GM12878 (cell line): ENCODE measurements around the gene RGPD5. TPM values are rescaled to one million over a fixed set of nuclear protein-coding genes. Genes with fewer than 3 reads are reported as not detected.
"Not testable (repeated sequence)": the region's sequence is repeated elsewhere in the genome, so short reads cannot be mapped to it uniquely, and the experiment has no call there.

Source experiments
- ATAC-seq: fragments of 200-7000 bp; cut with Tn5 transposase; 3 replicates; pipeline ENCODE4 v1.9.1; 2020; ENCODE audit warnings: mild to moderate bottlenecking, moderate library complexity
- BruUV-seq: library from RNA; stranded (reverse); fragments of 400-500 nt; replicated peaks from 2 replicates; lab custom pipeline; 2021; lab: Mats Ljungman, UMichigan
- CTCF ChIA-PET: fragments of 300-600 bp; sonication (Branson Sonifier 250); formaldehyde crosslinking; extraction: SDS; loops from one replicate; lab custom pipeline; 2021; ENCODE audit warnings: inconsistent platforms; lab: Yijun Ruan, JAX
- POLR2A ChIA-PET: fragments of 350-600 bp; formaldehyde crosslinking; extraction: SDS; loops from one replicate; lab custom pipeline; 2021; ENCODE audit warnings: inconsistent platforms; lab: Charles Lee
- RAD21 ChIA-PET: fragments of 300-600 bp; sonication (Branson Sonifier 250); formaldehyde crosslinking; loops from one replicate; lab custom pipeline; 2023; ENCODE audit warnings: antibody characterized with exemption; ENCODE audit not compliant: unreplicated experiment; lab: Charles Lee
- SMC1A ChIA-PET: fragments of 300-600 bp; sonication (Branson Sonifier 250); formaldehyde crosslinking; loops from one replicate; lab custom pipeline; 2023; ENCODE audit not compliant: unreplicated experiment, uncharacterized antibody; lab: Charles Lee
- DNase-seq: peaks from one replicate; pipeline ENCODE4 v3.0.0-alpha.2; 2011; ENCODE audit warnings: low read depth, low spot score
- FAIRE-seq: peaks from 3 replicates; lab custom pipeline; 2011; peaks lifted over from hg19 to GRCh38; lab: Jason Lieb, UNC
- H2AFZ ChIP-seq: 2 replicates; pipeline ENCODE4 v1.6.0; 2011; ENCODE audit warnings: low read depth, low read length, control low read depth; ENCODE audit not compliant: control insufficient read depth
- H3K27ac ChIP-seq: 2 replicates; pipeline ENCODE4 v1.5.1; 2011; ENCODE audit warnings: control low read depth; ENCODE audit not compliant: control insufficient read depth, insufficient read depth
- H3K27me3 ChIP-seq, 2 experiments: replicated peaks in 1 of 2; 2 replicates each; pipeline versions ENCODE4 v1.6.0 to v1.6.1; 2011; ENCODE audit warnings: low read length in 1 of 2; ENCODE audit not compliant: control insufficient read depth in 2 of 2, insufficient read depth in 2 of 2
- H3K36me3 ChIP-seq, 2 experiments: 2 replicates each; pipeline ENCODE4 v1.5.1; 2011; ENCODE audit warnings: low read length in 1 of 2; ENCODE audit not compliant: control insufficient read depth in 2 of 2, insufficient read depth in 2 of 2
- H3K4me1 ChIP-seq: 2 replicates; pipeline ENCODE4 v1.6.1; 2011; ENCODE audit warnings: mild to moderate bottlenecking, low read length, moderate library complexity, mixed read lengths; ENCODE audit not compliant: control insufficient read depth, insufficient read depth
- H3K4me2 ChIP-seq: 2 replicates; pipeline ENCODE4 v1.6.0; 2011; ENCODE audit warnings: control low read depth; ENCODE audit not compliant: control insufficient read depth, insufficient read depth
- H3K4me3 ChIP-seq: fragments of 200-600 bp; sonication (generic); 2 replicates; pipeline ENCODE4 v1.5.1; 2016
- H3K79me2 ChIP-seq: 2 replicates; pipeline ENCODE4 v1.6.0; 2011; ENCODE audit warnings: low read length; ENCODE audit not compliant: control insufficient read depth, insufficient read depth
- H3K9ac ChIP-seq: 2 replicates; pipeline ENCODE4 v1.8.0; 2011; ENCODE audit warnings: low read length, control low read depth, mixed read lengths; ENCODE audit not compliant: control insufficient read depth, insufficient read depth
- H3K9me3 ChIP-seq: replicated peaks from 3 replicates; pipeline ENCODE4 v1.5.1; 2011; ENCODE audit warnings: mild to moderate bottlenecking, low read length; ENCODE audit not compliant: control insufficient read depth, insufficient read depth
- H4K20me1 ChIP-seq: 2 replicates; pipeline ENCODE4 v1.6.0; 2011; ENCODE audit not compliant: control insufficient read depth, insufficient read depth
- WGBS: methylation state at CpG from one replicate; pipeline ENCODE4 v1.1.6; 2016; ENCODE audit warnings: low lambda C conversion rate; ENCODE audit not compliant: insufficient replicate concordance, insufficient coverage; ENCODE audit errors: missing lambda C conversion rate; 5-methylcytosine and 5-hydroxymethylcytosine counted together
- in situ Hi-C: fragments of 300-500 bp; cut with MboI; formaldehyde crosslinking; loops from 9 replicates; pipeline ENCODE4 v1.14.3; 2018; ENCODE audit warnings: mixed read lengths
- intact Hi-C: fragments of 100-400 bp; cut with micrococcal nuclease; formaldehyde crosslinking; loops from one replicate; pipeline ENCODE4 v1.14.2; 2022; ENCODE audit not compliant: unreplicated experiment
- polyA plus RNA-seq, 11 experiments: library from polyadenylated mRNA; depleted of rRNA in 4 of 11; unstranded in 6 of 11; stranded (reverse) in 5 of 11; fragments of >200 nt; fragmentation: Nextera tagmentation in 4 of 11; fragmentation: Illumina TruSeq in 1 of 11; extraction: Ambion mirVana in 4 of 11; extraction: Trizol in 1 of 11; gene quantifications; 1 replicate in 1 of 11; 2 replicates in 10 of 11; pipeline versions ENCODE4 v1.2.1 to v1.2.3, GENCODE V29; 2011 to 2016; ENCODE audit warnings: inconsistent platforms in 2 of 11, missing spikeins in 2 of 11, low read depth in 1 of 11
- total RNA-seq, 4 experiments: library from RNA; depleted of rRNA in 3 of 4; stranded (reverse); fragments of >200 nt in 3 of 4; fragmentation: Illumina TruSeq in 1 of 4; extraction: Trizol in 1 of 4; gene quantifications; 2 replicates each; pipeline versions ENCODE4 v1.2.1 to v1.2.3, GENCODE V29; 2013 to 2021

The RGPD5 gene
- total and polyA plus RNA-seq, 10 of the 15 experiments (the other 5 are each of a cell fraction or from before 2014, with no cell fraction given): 0.13 to 9.6 (median 3.7) TPM

DNA sequence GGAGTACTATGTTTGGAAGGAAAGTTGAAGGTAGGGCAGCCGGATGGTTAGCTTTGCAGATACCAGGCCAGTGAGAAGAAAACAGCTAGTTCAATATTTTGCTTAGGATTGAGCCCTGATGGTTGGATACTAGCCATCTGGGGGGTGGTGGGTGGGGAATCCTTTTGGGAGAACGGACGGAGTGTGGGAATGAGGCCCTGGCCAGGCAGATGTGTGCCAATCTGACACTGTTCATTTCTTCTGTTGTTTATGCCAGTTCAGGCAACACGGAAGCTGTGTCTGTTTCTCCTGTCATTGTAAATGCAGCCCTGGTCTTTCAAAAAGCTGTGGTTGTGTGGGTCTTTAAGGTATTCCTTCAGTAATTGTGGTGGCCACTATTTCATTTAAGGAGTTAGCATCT, 96.9 kb downstream of the RGPD5 start:
- H3K36me3 ChIP-seq, H3K27me3 ChIP-seq, H4K20me1 ChIP-seq, H3K9ac ChIP-seq, H3K79me2 ChIP-seq, H3K9me3 ChIP-seq, H3K4me1 ChIP-seq, H3K4me2 ChIP-seq, FAIRE-seq, H2AFZ ChIP-seq, BruUV-seq, H3K4me3 ChIP-seq, H3K27ac ChIP-seq, DNase-seq, SMC1A ChIA-PET, intact Hi-C loops, RAD21 ChIA-PET, POLR2A ChIA-PET, CTCF ChIA-PET, in situ Hi-C loops, ATAC-seq: not testable (repeated sequence)
- WGBS: no CpG with 5 or more reads among the region's 4 CpGs

DNA sequence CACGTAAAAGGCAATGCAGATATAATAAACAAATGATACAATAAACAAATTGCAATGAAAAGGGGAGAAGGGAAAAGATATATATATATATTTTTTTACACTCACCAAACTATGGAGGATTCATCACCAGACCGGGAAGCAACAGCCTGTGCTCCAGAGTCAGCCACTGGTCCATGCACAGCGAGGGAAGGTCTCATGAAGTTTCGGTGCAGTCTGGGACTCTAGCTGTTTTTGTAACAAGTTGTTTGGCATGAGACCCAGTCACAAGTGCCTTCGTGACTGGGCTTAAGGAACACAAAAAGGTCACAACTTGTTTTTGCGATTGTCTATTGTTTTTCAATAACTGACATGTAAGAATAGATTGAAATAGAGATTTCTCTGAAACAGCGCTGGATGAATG, 99.6 kb downstream of the RGPD5 start:
- H3K4me3 ChIP-seq, H3K4me2 ChIP-seq, intact Hi-C loops, DNase-seq, CTCF ChIA-PET, H4K20me1 ChIP-seq, H3K27me3 ChIP-seq, in situ Hi-C loops, H3K9ac ChIP-seq, H3K27ac ChIP-seq, ATAC-seq, H3K4me1 ChIP-seq, SMC1A ChIA-PET, H2AFZ ChIP-seq, H3K36me3 ChIP-seq, POLR2A ChIA-PET, BruUV-seq, H3K9me3 ChIP-seq, H3K79me2 ChIP-seq, RAD21 ChIA-PET, FAIRE-seq: not testable (repeated sequence)
- no CpG with 5 or more reads among the region's 7 CpGs for WGBS

DNA sequence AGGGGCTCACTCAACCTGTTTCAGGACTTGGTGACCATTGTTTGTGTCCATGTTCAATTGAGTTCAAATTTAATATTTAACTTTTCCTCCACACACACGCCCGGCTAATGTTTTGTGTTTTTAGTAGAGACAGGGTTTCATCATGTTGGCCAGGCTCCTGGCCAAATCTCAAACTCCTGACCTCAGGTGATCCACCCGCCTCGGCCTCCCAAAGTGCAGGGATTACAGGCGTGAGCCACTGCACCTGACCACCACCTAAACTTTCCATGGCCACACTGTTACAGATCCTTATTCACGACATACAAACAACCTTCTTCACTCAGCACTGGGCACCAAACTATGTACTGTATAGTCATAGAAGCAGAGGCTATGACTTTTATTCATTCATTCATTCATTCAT, 100.0 kb downstream of the RGPD5 start:
- in situ Hi-C loops, H3K9ac ChIP-seq, H3K9me3 ChIP-seq, DNase-seq, FAIRE-seq, H3K4me1 ChIP-seq, H3K4me3 ChIP-seq, H3K27me3 ChIP-seq, H3K27ac ChIP-seq, intact Hi-C loops, H3K4me2 ChIP-seq, ATAC-seq, H2AFZ ChIP-seq, SMC1A ChIA-PET, H3K36me3 ChIP-seq, RAD21 ChIA-PET, H3K79me2 ChIP-seq, H4K20me1 ChIP-seq, POLR2A ChIA-PET, CTCF ChIA-PET, BruUV-seq: not testable (repeated sequence)
- WGBS: no CpG with 5 or more reads among the region's 6 CpGs

DNA sequence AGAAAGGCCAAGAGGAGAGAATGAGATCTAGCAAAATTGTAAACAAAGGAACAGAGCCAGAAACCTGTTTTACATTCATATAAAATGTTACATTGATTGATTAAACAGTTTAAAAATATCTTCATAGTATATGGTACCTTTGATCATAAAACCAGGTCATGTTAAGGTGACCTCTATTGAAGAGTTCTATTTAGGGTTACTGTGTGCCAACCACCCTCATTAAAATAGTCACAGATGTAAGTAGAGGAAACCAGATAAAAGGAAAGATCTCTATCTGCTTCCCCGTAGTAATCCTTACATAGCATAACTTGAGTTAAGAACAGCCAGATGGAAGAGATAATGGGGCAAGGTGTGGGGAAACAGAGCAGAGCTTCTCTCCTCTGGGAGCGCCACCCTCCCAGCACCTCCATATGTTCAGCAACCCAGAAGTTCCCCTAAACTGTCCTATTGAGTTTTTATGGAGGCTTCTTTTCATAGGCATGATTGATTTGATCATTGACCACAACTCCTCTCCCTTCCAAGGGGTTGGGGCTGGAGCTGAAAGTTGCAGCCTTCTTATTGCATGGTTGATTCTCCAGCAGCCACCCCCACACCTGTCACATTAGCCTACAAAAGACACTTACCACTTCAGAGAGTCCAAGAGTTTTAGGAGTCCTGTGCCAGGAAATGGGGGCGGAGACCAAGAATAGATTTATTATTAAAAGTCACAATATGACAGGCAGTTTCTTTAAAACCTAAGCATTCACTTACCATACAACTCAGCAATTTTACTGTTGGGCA, 101.2 kb downstream of the RGPD5 start:
- H3K27ac ChIP-seq, H4K20me1 ChIP-seq, DNase-seq, H3K36me3 ChIP-seq, SMC1A ChIA-PET, RAD21 ChIA-PET, H3K4me1 ChIP-seq, H3K4me2 ChIP-seq, H3K9ac ChIP-seq, BruUV-seq, H2AFZ ChIP-seq, in situ Hi-C loops, H3K4me3 ChIP-seq, H3K79me2 ChIP-seq, FAIRE-seq, H3K27me3 ChIP-seq, H3K9me3 ChIP-seq, intact Hi-C loops, POLR2A ChIA-PET, CTCF ChIA-PET: not testable (repeated sequence)
- WGBS: no CpG with 5 or more reads among the region's 3 CpGs
- ATAC-seq: peak; percentile 13; the same call in 2 of the 3 replicates
